ENCODE results near the gene KRT10. TPM values are rescaled to one million over a fixed set of nuclear protein-coding genes. Genes with fewer than 3 reads are reported as not detected.
"Not testable (repeated sequence)": the region's sequence is repeated elsewhere in the genome, so short reads cannot be mapped to it uniquely, and the experiment has no call there.

Gene KRT10
- total RNA-seq, 4 donors from 2014 or later = 2.2 to 12.7 (median 11.7) TPM; not detected in 1

GRCh38 chr17:40864661-40865390 lies 42.4 kb upstream of the KRT10 start:
- Histone ChIP-seq H3K4me1 (peaks cover 0 to 3% (median 0%) of the 10 kb centered on the region in 4 donors), H3K9me3 (no peaks in the 10 kb centered on the region), H3K36me3 (no peaks in the 10 kb centered on the region), H3K27ac (no peak overlapping the region), H3K4me3 (no peak overlapping the region), H3K27me3 (peaks cover 6% of the 10 kb centered on the region)
- in situ Hi-C loops (cut with MboI; ENCODE audit: low pct_ligation_motif_present in 1 of 4, low pct_unique_long_range_greater_than_20kb in 1 of 4, low sequenced_read_pairs in 3 of 4) (no loop called here), intact Hi-C loops (cut with DNase I; ENCODE audit: low total_unique reads) (no loop called here)
- 83 to 92% methylated on average over 7 to 14 of the region's 14 CpGs for WGBS, 2 donors (ENCODE audit: low coverage in 1 of 2)
- no peak for TF ChIP-seq EP300 (IDR thresholded peaks at IDR 0.05; ENCODE audit: low read depth)
- TF ChIP-seq CTCF (IDR thresholded peaks at IDR 0.05) = no peak
- TF ChIP-seq POLR2A (IDR thresholded peaks at IDR 0.05) = no peak
- TF ChIP-seq POLR2AphosphoS5 (IDR thresholded peaks at IDR 0.05) = no peak
- DNase-seq = no peak

- H3K4me1 ChIP-seq = peaks cover 0 to 14% (median 3%) of the 10 kb centered on the region in 4 donors
- intact Hi-C loops (cut with DNase I; ENCODE audit: low total_unique reads) = no loop called here
- in situ Hi-C loops (cut with MboI; ENCODE audit: low pct_ligation_motif_present in 1 of 4, low pct_unique_long_range_greater_than_20kb in 1 of 4, low sequenced_read_pairs in 3 of 4) = no loop called here
- 80 to 85% methylated on average over 11 to 39 of the region's 39 CpGs for WGBS, 2 donors (ENCODE audit: low coverage in 1 of 2)
- no peaks in the 10 kb centered on the region for H3K9me3 ChIP-seq
- H3K4me3 ChIP-seq = no peak overlapping the region
- no peak for DNase-seq
- no peak overlapping the region for H3K27ac ChIP-seq
- H3K27me3 ChIP-seq = peaks cover 6% of the 10 kb centered on the region
- TF ChIP-seq EP300 (IDR thresholded peaks at IDR 0.05; ENCODE audit: low read depth) (no peak), CTCF (IDR thresholded peaks at IDR 0.05) (no peak)
- H3K36me3 ChIP-seq = no peaks in the 10 kb centered on the region
Observed at GRCh38 chr17:40862985-40863733, 40.7 kb upstream of the KRT10 start.

- intact Hi-C loops (cut with DNase I; ENCODE audit: low total_unique reads) = no loop called here
- WGBS, 2 donors (ENCODE audit: low coverage in 1 of 2) = 47 to 83% methylated on average over 1 to 2 of the region's 2 CpGs
- in situ Hi-C loops (cut with MboI; ENCODE audit: low pct_ligation_motif_present in 1 of 4, low pct_unique_long_range_greater_than_20kb in 1 of 4, low sequenced_read_pairs in 3 of 4) = no loop called here
- no peaks in the 10 kb centered on the region for H3K36me3 ChIP-seq
- DNase-seq = peak; percentile 46
- H3K27ac ChIP-seq = no peak overlapping the region
- H3K27me3 ChIP-seq = peaks cover 6% of the 10 kb centered on the region
- peaks cover 0 to 21% (median 6%) of the 10 kb centered on the region in 4 donors for H3K4me1 ChIP-seq
- no peaks in the 10 kb centered on the region for H3K9me3 ChIP-seq
- TF ChIP-seq POLR2AphosphoS5 (IDR thresholded peaks at IDR 0.05) = no peak
- TF ChIP-seq POLR2A (IDR thresholded peaks at IDR 0.05) = no peak
- TF ChIP-seq EP300 (IDR thresholded peaks at IDR 0.05; ENCODE audit: low read depth) = no peak
- H3K4me3 ChIP-seq = no peak overlapping the region
Observed at GRCh38 chr17:40859536-40859935, 37.1 kb upstream of the KRT10 start.

DNA sequence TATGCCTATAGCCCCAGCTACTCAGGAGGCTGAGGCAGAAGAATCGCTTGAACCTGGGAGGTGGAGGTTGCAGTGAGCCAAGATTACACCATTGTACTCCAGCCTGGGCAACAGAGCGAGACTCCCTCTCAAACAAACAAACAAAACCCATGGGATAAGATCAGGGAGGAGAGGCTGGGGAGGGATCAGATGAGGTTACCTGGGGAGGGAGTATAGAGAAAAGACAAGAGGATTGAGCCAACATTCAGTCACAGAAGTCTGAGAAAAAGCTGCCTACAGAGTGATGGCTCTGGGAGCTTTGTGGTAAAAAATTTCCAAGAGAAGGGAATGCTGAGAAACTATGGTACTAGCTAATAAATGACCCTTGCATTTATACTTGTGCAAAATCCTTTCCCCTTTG lies 36.3 kb upstream of the KRT10 start:
- in situ Hi-C loops (cut with MboI; ENCODE audit: low pct_ligation_motif_present in 1 of 4, low pct_unique_long_range_greater_than_20kb in 1 of 4, low sequenced_read_pairs in 3 of 4); H3K9me3 ChIP-seq; intact Hi-C loops (cut with DNase I; ENCODE audit: low total_unique reads); DNase-seq; H3K36me3 ChIP-seq; H3K27me3 ChIP-seq; H3K4me3 ChIP-seq; H3K27ac ChIP-seq: not testable (repeated sequence)
- H3K4me1 ChIP-seq = peaks cover 0 to 21% (median 8%) of the 10 kb centered on the region in 4 donors
- WGBS, 2 donors (ENCODE audit: low coverage in 1 of 2) = 60 to 73% methylated on average over 1 to 2 of the region's 2 CpGs

DNA sequence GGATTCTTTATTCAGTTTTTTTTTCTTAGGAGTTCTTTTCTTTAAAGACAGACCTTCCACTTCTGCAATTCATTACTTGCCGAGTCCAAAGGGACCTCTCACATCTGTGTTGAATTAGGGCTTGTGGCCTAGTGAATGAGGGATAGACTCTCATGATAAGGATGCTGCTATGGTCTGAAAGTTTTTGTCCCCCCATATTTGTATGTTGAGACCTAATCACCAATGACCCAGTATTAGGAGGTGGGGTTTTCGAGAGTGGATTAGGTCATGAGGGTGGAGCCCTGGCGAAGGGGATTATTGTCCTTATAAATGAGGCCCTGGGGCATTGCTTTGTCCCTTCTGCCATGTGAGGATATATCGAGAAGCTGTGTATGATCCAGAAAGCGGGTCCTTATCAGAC lies 35.1 kb upstream of the KRT10 start:
- Histone ChIP-seq H3K9me3 (no peaks in the 10 kb centered on the region), H3K4me1 (peaks cover 0 to 27% (median 10%) of the 10 kb centered on the region in 4 donors), H3K27ac (no peak overlapping the region), H3K36me3 (no peaks in the 10 kb centered on the region), H3K27me3 (no peaks in the 10 kb centered on the region), H3K4me3 (no peak overlapping the region)
- WGBS, 2 donors (ENCODE audit: low coverage in 1 of 2) = 33 to 74% methylated on average over 1 to 5 of the region's 5 CpGs
- no peak for DNase-seq
- in situ Hi-C loops (cut with MboI; ENCODE audit: low pct_ligation_motif_present in 1 of 4, low pct_unique_long_range_greater_than_20kb in 1 of 4, low sequenced_read_pairs in 3 of 4) (no loop called here), intact Hi-C loops (cut with DNase I; ENCODE audit: low total_unique reads) (no loop called here)
- TF ChIP-seq POLR2AphosphoS5 (IDR thresholded peaks at IDR 0.05) (no peak), CTCF (IDR thresholded peaks at IDR 0.05) (no peak), EP300 (IDR thresholded peaks at IDR 0.05; ENCODE audit: low read depth) (no peak), POLR2A (IDR thresholded peaks at IDR 0.05) (no peak)
